H1 (cell line): ENCODE data around the gene STX17. TPM values are rescaled to one million over a fixed set of nuclear protein-coding genes. Genes with fewer than 3 reads are reported as not detected.

ENCODE experiments used
- ATF2 ChIP-seq: IDR thresholded peaks from 2 replicates; pipeline ENCODE4 v1.6.1; 2012; ENCODE audit warnings: low read length, inconsistent platforms
- BRCA1 ChIP-seq: IDR thresholded peaks from 2 replicates; pipeline ENCODE4 v1.6.1; 2012; ENCODE audit warnings: low read depth, low read length, improper control_type of control experiment
- EZH2 ChIP-seq: fragments of 200-600 bp; sonication (generic); IDR thresholded peaks from 2 replicates; pipeline ENCODE4 v1.7.1; 2012; ENCODE audit warnings: low read depth, mild to moderate bottlenecking, moderate library complexity, low read length, inconsistent platforms; ENCODE audit not compliant: severe bottlenecking
- KDM1A ChIP-seq: fragments of 200-600, 300-600 bp; sonication (generic); IDR thresholded peaks from 2 replicates; pipeline ENCODE4 v1.7.1; 2016; ENCODE audit warnings: mild to moderate bottlenecking, low read length, borderline replicate concordance
- NRF1 ChIP-seq: IDR thresholded peaks from 2 replicates; pipeline ENCODE4 v1.6.1; 2011; ENCODE audit warnings: mild to moderate bottlenecking, low read depth, low read length, improper control_type of control experiment
- SIN3A ChIP-seq, 2 experiments: IDR thresholded peaks in 1 of 2; conservative IDR thresholded peaks in 1 of 2; 2 replicates each; pipeline ENCODE4 v1.6.1; 2011 to 2012; ENCODE audit warnings: low read length in 2 of 2, improper control_type of control experiment in 1 of 2, low read depth in 1 of 2, mild to moderate bottlenecking in 1 of 2
- polyA plus RNA-seq, 7 experiments: library from polyadenylated mRNA; depleted of rRNA in 3 of 7; stranded (reverse) in 5 of 7; unstranded in 2 of 7; fragments of >200 nt in 5 of 7; fragments of 200-250 nt in 2 of 7; gene quantifications; 1 replicate in 5 of 7; 2 replicates in 1 of 7; 4 replicates in 1 of 7; pipeline versions ENCODE4 v1.2.1 to v1.2.3, GENCODE V29; 2011 to 2013; ENCODE audit warnings: missing spikeins in 2 of 7, mixed read lengths in 2 of 7
- total RNA-seq: library from RNA; stranded (reverse); fragmentation: NEBNext Ultra II Directional; extraction: Animal tissue kit (Norgen Biotek cat#: 25700); gene quantifications from 2 replicates; pipeline ENCODE4 v1.2.1, GENCODE V29; 2021
- TF ChIP-seq, protein P1 (sequence below): IDR thresholded peaks from 2 replicates; pipeline ENCODE4 v1.6.1; 2011; ENCODE audit warnings: low read length, improper control_type of control experiment

Gene STX17
- total and polyA plus RNA-seq, 2 of the 8 experiments (the other 6 are each of a cell fraction or from before 2014, with no cell fraction given), result 4.5 to 16.3 TPM

DNA sequence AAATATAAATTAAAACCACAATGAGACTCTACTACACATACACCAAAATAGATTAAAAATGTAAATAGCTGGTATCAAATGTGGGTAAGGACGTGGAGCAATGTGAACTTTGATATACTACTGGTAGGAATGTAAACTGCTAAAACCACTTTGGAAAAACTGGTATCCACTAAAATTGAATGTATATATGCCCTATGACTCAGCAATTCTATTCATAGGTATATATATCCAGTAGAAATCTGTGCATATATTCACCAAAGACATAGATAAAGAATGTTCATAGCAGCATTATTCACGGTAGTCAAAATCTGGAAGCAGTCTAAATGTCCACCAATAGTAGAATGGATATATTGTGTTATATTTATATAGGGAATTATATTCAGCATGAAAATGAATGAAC lies 107.1 kb downstream of the STX17 start (continued):
- TF ChIP-seq ATF2, result no peak
- TF ChIP-seq EZH2, result no peak
- no peak for TF ChIP-seq BRCA1
- TF ChIP-seq, protein P1, sequence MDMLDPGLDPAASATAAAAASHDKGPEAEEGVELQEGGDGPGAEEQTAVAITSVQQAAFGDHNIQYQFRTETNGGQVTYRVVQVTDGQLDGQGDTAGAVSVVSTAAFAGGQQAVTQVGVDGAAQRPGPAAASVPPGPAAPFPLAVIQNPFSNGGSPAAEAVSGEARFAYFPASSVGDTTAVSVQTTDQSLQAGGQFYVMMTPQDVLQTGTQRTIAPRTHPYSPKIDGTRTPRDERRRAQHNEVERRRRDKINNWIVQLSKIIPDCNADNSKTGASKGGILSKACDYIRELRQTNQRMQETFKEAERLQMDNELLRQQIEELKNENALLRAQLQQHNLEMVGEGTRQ, result no peak
- TF ChIP-seq NRF1, result no peak
- no peak for TF ChIP-seq KDM1A
- TF ChIP-seq SIN3A (conservative IDR thresholded peaks at IDR 0.05 in 1 of 2, IDR thresholded peaks at IDR 0.05 in 1 of 2; ENCODE audit: low read depth in 1 of 2, low read length in 2 of 2), result no peak
